Sigmoid colon (tissue), 3 donors: Measurements from ENCODE around the gene STKLD1.

Experiments used
- CTCF ChIP-seq, 4 experiments: fragments of 450-650 bp in 3 of 4; fragments of 200-600 bp in 1 of 4; IDR thresholded peaks; one replicate each; pipeline ENCODE4 v1.5.1; 2016 to 2019; ENCODE audit warnings: antibody characterized with exemption in 4 of 4, mild to moderate bottlenecking in 3 of 4, moderate library complexity in 2 of 4
- POLR2A ChIP-seq, 2 donors: fragments of 450-650 bp; IDR thresholded peaks; one replicate each; pipeline ENCODE4 v1.6.1; 2016; ENCODE audit warnings: antibody characterized with exemption in 2 of 2, mild to moderate bottlenecking in 2 of 2, moderate library complexity in 2 of 2

GRCh38 chr9:133345596-133345995 lies 30.6 kb upstream of the STKLD1 start:
- TF ChIP-seq CTCF (IDR thresholded peaks at IDR 0.05), result no peak
- TF ChIP-seq POLR2A (IDR thresholded peaks at IDR 0.05), result no peak
